PC-3 (cell line): ENCODE measurements around the gene PLA2G2C. TPM values are rescaled to one million over a fixed set of nuclear protein-coding genes. Genes with fewer than 3 reads are reported as not detected.
"Not testable (repeated sequence)": the region's sequence is repeated elsewhere in the genome, so short reads cannot be mapped to it uniquely, and the experiment has no call there.

Source experiments
- ATAC-seq: fragments of 200-7000 bp; cut with Tn5 transposase; 2 replicates; pipeline ENCODE4 v1.9.1; 2020; ENCODE audit warnings: mild to moderate bottlenecking, moderate library complexity
- BruUV-seq: library from RNA; stranded (reverse); fragments of 400-500 nt; replicated peaks from 2 replicates; lab custom pipeline; 2021; lab: Mats Ljungman, UMichigan
- CTCF ChIA-PET: fragments of 300-600 bp; sonication (Branson Sonifier 250); formaldehyde crosslinking; loops from one replicate; lab custom pipeline; 2022; ENCODE audit warnings: antibody characterized with exemption; lab: Charles Lee
- POLR2A ChIA-PET: fragments of 300-600 bp; sonication (Branson Sonifier 250); formaldehyde crosslinking; loops from one replicate; lab custom pipeline; 2022; ENCODE audit warnings: antibody characterized with exemption; ENCODE audit not compliant: unreplicated experiment; lab: Charles Lee
- DNase-seq: peaks from one replicate; pipeline ENCODE4 v3.0.0-alpha.2; 2015
- H2AFZ ChIP-seq: fragments of 300-600 bp; sonication (generic); 2 replicates; pipeline ENCODE4 v1.6.0; 2016; ENCODE audit warnings: antibody characterized with exemption, low read length
- H3F3A ChIP-seq: fragments of 300-600 bp; sonication (generic); one replicate; pipeline ENCODE4 v1.6.0; 2017; ENCODE audit warnings: antibody characterized with exemption, low read length, control low read depth, mild to moderate bottlenecking; ENCODE audit not compliant: unreplicated experiment
- H3K27ac ChIP-seq: fragments of 300-600 bp; sonication (generic); 2 replicates; pipeline ENCODE4 v1.5.1; 2016; ENCODE audit warnings: mild to moderate bottlenecking, low read length
- H3K27me3 ChIP-seq: fragments of 300-600 bp; sonication (generic); 2 replicates; pipeline ENCODE4 v1.6.1; 2016; ENCODE audit warnings: low read length, mixed read lengths
- H3K36me3 ChIP-seq: fragments of 300-600 bp; sonication (generic); 2 replicates; pipeline ENCODE4 v1.6.1; 2016; ENCODE audit warnings: low read depth, mixed run types, low read length, mixed read lengths
- H3K4me1 ChIP-seq: fragments of 300-600 bp; sonication (generic); 2 replicates; pipeline ENCODE4 v1.5.1; 2016; ENCODE audit warnings: low read length; ENCODE audit not compliant: insufficient read depth
- H3K4me2 ChIP-seq: fragments of 300-600 bp; sonication (generic); 2 replicates; pipeline ENCODE4 v1.6.0; 2016; ENCODE audit warnings: low read length
- H3K4me3 ChIP-seq: fragments of 300-600 bp; sonication (generic); 2 replicates; pipeline ENCODE4 v1.5.1; 2016; ENCODE audit warnings: mild to moderate bottlenecking, low read length, mixed read lengths
- H3K79me2 ChIP-seq: fragments of 300-600 bp; sonication (generic); 2 replicates; pipeline ENCODE4 v1.6.1; 2017; ENCODE audit warnings: low read length, mixed read lengths
- H3K9ac ChIP-seq: fragments of 300-600 bp; sonication (generic); 2 replicates; pipeline ENCODE4 v1.6.0; 2016; ENCODE audit warnings: mild to moderate bottlenecking, low read length
- H3K9me2 ChIP-seq: fragments of 300-600 bp; sonication (generic); replicated peaks from 2 replicates; pipeline ENCODE4 v1.6.1; 2016; ENCODE audit warnings: mixed run types, low read length, mixed read lengths
- H3K9me3 ChIP-seq: fragments of 300-600 bp; sonication (generic); 2 replicates; pipeline ENCODE4 v1.6.1; 2016; ENCODE audit warnings: low read length, mixed read lengths
- H4K20me1 ChIP-seq: fragments of 300-600 bp; sonication (generic); 2 replicates; pipeline ENCODE4 v1.6.1; 2016; ENCODE audit warnings: low read length, mixed read lengths
- CTCF ChIP-seq: fragments of 300-600 bp; sonication (generic); conservative IDR thresholded peaks from 2 replicates; pipeline ENCODE4 v1.5.1; 2017; ENCODE audit warnings: antibody characterized with exemption, low read depth, mild to moderate bottlenecking, low read length
- EZH2 ChIP-seq: fragments of 300-600 bp; sonication (generic); IDR thresholded peaks from one replicate; pipeline ENCODE4 v1.6.1; 2017; ENCODE audit warnings: antibody characterized with exemption, mild to moderate bottlenecking, low read length; ENCODE audit not compliant: unreplicated experiment
- EZH2phosphoT487 ChIP-seq: fragments of 300-600 bp; sonication (generic); IDR thresholded peaks from 2 replicates; pipeline ENCODE4 v1.6.1; 2018; ENCODE audit warnings: mild to moderate bottlenecking, antibody characterized with exemption, low read length, borderline replicate concordance
- intact Hi-C: fragments of 100-400 bp; cut with micrococcal nuclease; formaldehyde crosslinking; loops from 2 replicates; pipeline ENCODE4 v1.9.0; 2023
- total RNA-seq: library from RNA; depleted of rRNA; stranded (reverse); fragments of >200 nt; gene quantifications from 2 replicates; pipeline ENCODE4 v1.2.3, GENCODE V29; 2014

Gene PLA2G2C
- total RNA-seq, 1 experiment from 2014 or later, result not detected

GRCh38 chr1:20220036-20220435, 33.7 kb upstream of the PLA2G2C start:
- H4K20me1 ChIP-seq, result no peaks in the 10 kb centered on the region
- TF ChIP-seq CTCF, result no peak
- no peak for TF ChIP-seq EZH2phosphoT487
- TF ChIP-seq EZH2, result no peak
- ChIA-PET POLR2A (no interaction called here), CTCF (interaction anchor here (0.6 kb wide), 1 partner anchor 15 kb away, joined by 3 read pairs; no protein-coding TSS in a partner anchor)
- ATAC-seq (no peak), DNase-seq (no peak)
- H2AFZ ChIP-seq, result no peak overlapping the region
- intact Hi-C loops, result no loop called here
- H3K4me3 ChIP-seq, result no peak overlapping the region
- H3K36me3 ChIP-seq, result no peaks in the 10 kb centered on the region
- H3K79me2 ChIP-seq, result no peaks in the 10 kb centered on the region
- no peak overlapping the region for H3K27ac ChIP-seq
- H3K4me1 ChIP-seq, result no peaks in the 10 kb centered on the region
- BruUV-seq, result no TSS peak
- H3K9me3 ChIP-seq, result no peaks in the 10 kb centered on the region
- no peaks in the 10 kb centered on the region for H3F3A ChIP-seq
- no peaks in the 10 kb centered on the region for H3K9me2 ChIP-seq
- no peak overlapping the region for H3K4me2 ChIP-seq
- H3K27me3 ChIP-seq, result no peaks in the 10 kb centered on the region
- no peak overlapping the region for H3K9ac ChIP-seq

DNA sequence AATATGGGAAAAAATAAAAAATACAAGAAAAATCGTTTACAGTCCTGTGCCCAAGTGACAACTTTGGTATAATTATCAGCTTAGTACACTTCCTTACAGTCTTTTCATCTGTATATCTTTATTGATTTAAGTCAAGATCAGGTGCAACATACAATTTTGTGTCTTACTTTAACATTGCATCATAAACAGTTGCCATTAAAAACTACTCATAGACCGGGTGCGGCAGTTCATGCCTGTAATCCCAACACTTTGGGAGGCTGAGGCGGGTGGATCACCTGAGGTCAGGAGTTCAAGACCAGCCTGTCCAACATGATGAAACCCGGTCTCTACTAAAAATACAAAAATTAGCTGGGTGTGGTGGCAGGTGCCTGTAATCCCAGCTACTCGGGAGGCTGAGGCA, 32.7 kb upstream of the PLA2G2C start:
- CTCF ChIA-PET, H3K4me1 ChIP-seq, H3K4me2 ChIP-seq, H4K20me1 ChIP-seq, H3K9ac ChIP-seq, H3F3A ChIP-seq, POLR2A ChIA-PET, H3K4me3 ChIP-seq, H2AFZ ChIP-seq, ATAC-seq, H3K27me3 ChIP-seq, H3K27ac ChIP-seq, H3K79me2 ChIP-seq, DNase-seq, intact Hi-C loops, H3K9me2 ChIP-seq, BruUV-seq, H3K9me3 ChIP-seq, H3K36me3 ChIP-seq: not testable (repeated sequence)

GRCh38 chr1:20216574-20216973, 30.3 kb upstream of the PLA2G2C start:
- DNase-seq (peak; percentile 71), ATAC-seq (peak; percentile 62)
- Histone ChIP-seq H3K9me2 (no peaks in the 10 kb centered on the region), H3K9me3 (no peaks in the 10 kb centered on the region), H4K20me1 (no peaks in the 10 kb centered on the region), H3K4me1 (peaks cover 20% of the 10 kb centered on the region), H3K4me2 (no peak overlapping the region), H3K36me3 (no peaks in the 10 kb centered on the region), H3K4me3 (no peak overlapping the region), H2AFZ (no peak overlapping the region), H3K79me2 (no peaks in the 10 kb centered on the region), H3K27me3 (no peaks in the 10 kb centered on the region), H3K9ac (no peak overlapping the region), H3K27ac (no peak overlapping the region), H3F3A (no peaks in the 10 kb centered on the region)
- CTCF ChIA-PET, result interaction anchor here (0.6 to 1.2 kb wide), 4 partner anchors 45 to 278 kb away, joined by 3 to 8 read pairs (median 4); no protein-coding TSS in a partner anchor
- intact Hi-C loops, result loop anchor here (1.0 kb wide), 2 partner anchors 214 to 277 kb away; no protein-coding TSS in a partner anchor
- peak; percentile 75 for TF ChIP-seq CTCF
- TF ChIP-seq EZH2phosphoT487, result no peak
- TF ChIP-seq EZH2, result no peak
- POLR2A ChIA-PET, result no interaction called here
- BruUV-seq, result no TSS peak
